Psoas muscle (tissue), 8 donors: ENCODE data around the gene VPS51. TPM values are rescaled to one million over a fixed set of nuclear protein-coding genes. Genes with fewer than 3 reads are reported as not detected.
"Not testable (repeated sequence)": the region's sequence is repeated elsewhere in the genome, so short reads cannot be mapped to it uniquely, and the experiment has no call there.

Source experiments
- ATAC-seq, 4 donors: fragments of 200-7000 bp; cut with Tn5 transposase; one replicate each; pipeline ENCODE4 v1.9.1; 2020; ENCODE audit warnings: moderate library complexity in 3 of 4, mild to moderate bottlenecking in 2 of 4
- DNase-seq, 2 donors: peaks; one replicate each; pipeline ENCODE4 v3.0.0-alpha.2; 2020
- H3K27ac ChIP-seq: fragments of 200-600 bp; one replicate; pipeline ENCODE4 v1.8.0; 2022
- H3K27me3 ChIP-seq, 3 donors: fragments of 200-600 bp in 1 of 3; one replicate each; pipeline versions ENCODE4 v1.6.1 to v1.8.0; 2013 to 2022; ENCODE audit warnings: low read length in 2 of 3, mild to moderate bottlenecking in 2 of 3, moderate library complexity in 1 of 3; ENCODE audit not compliant: insufficient read depth in 3 of 3
- H3K36me3 ChIP-seq, 2 donors: fragments of 200-600 bp in 1 of 2; one replicate each; pipeline versions ENCODE4 v1.6.1 to v1.8.0; 2013 to 2022; ENCODE audit warnings: low read depth in 1 of 2, mild to moderate bottlenecking in 1 of 2, moderate library complexity in 1 of 2; ENCODE audit not compliant: insufficient read depth in 1 of 2
- H3K4me1 ChIP-seq: fragments of 200-600 bp; one replicate; pipeline ENCODE4 v1.8.0; 2022
- H3K4me3 ChIP-seq: fragments of 200-600 bp; one replicate; pipeline ENCODE4 v1.8.0; 2022; ENCODE audit warnings: mild to moderate bottlenecking
- H3K9me3 ChIP-seq: fragments of 200-600 bp; one replicate; pipeline ENCODE4 v1.8.0; 2022
- CTCF ChIP-seq: fragments of 200-600 bp; IDR thresholded peaks from one replicate; pipeline ENCODE4 v1.8.0; 2022; ENCODE audit warnings: antibody characterized with exemption
- WGBS, 3 donors: extraction: QIAGEN DNeasy Blood & Tissue Kit; methylation state at CpG; one replicate each; pipeline versions ENCODE4 v1.1.6 to v1.1.7; 2013; 5-methylcytosine and 5-hydroxymethylcytosine counted together
- intact Hi-C, 2 donors: fragments of 100-400 bp; cut with DNase I; formaldehyde crosslinking; loops; one replicate each; pipeline versions ENCODE4 v1.11.0 to v1.14.2; 2022
- polyA plus RNA-seq, 3 donors: library from polyadenylated mRNA; stranded (reverse); fragments of 200-250 nt; gene quantifications; one replicate each; pipeline ENCODE4 v1.2.3, GENCODE V29; 2013
- total RNA-seq, 4 donors: library from RNA; stranded (reverse); fragmentation: NEBNext Ultra II Directional in 2 of 4; extraction: Animal tissue kit (Norgen Biotek cat#: 25700) in 2 of 4; gene quantifications; one replicate each; pipeline versions ENCODE4 v1.2.1 to v1.2.4, GENCODE V29; 2021 to 2023
- donor health status: healthy with polysubstance abuse.
- donor health status: DM: no; HTN: no; CAD: no; lungs with moderate emphysema.
- donor health status: Bipolar disorder and iron deficiency.
- donor health status: healthy.
- donor health status: DM: yes; HTN: yes; CAD: no.
- donor health status: DM: no; HTN: no; CAD: no.
- donor health status: DM: no; HTN: no; CAD: no.
- donor health status: DM: yes; HTN: yes; CAD: no.

Gene VPS51
- total and polyA plus RNA-seq, 7 donors = 60.3 to 110 (median 90.5) TPM

GRCh38 chr11:65117206-65118096 lies 21.4 kb downstream of the VPS51 start, which contains the start of gene ZNHIT2:
Gene ZNHIT2, minus strand, starts transcription at chr11:65117701. Its CDS starts 48 bp downstream, at chr11:65117653.
- no peaks in the 10 kb centered on the region for H3K9me3 ChIP-seq
- DNase-seq = peak; percentile 99 to 100
- peak; percentile 86 to 88 (median 87) for ATAC-seq
- H3K4me3 ChIP-seq = peak within 1 kb of the TSS; percentile 79
- 0% methylated on average over 83 to 89 of the region's 89 CpGs for WGBS, 3 donors
- H3K27ac ChIP-seq = peak within 1 kb of the TSS; percentile 81
- peaks cover 10 to 47% of the 10 kb centered on the region in 2 donors for H3K36me3 ChIP-seq
- intact Hi-C loops = loop anchor here in 1 of 2 donors (1.0 to 10.0 kb wide), 2 partner anchors 104 to 273 kb away; partner anchors contain the start of gene CDC42BPG
- H3K4me1 ChIP-seq = peaks cover 28% of the 10 kb centered on the region
- peak; percentile 93 for TF ChIP-seq CTCF
- H3K27me3 ChIP-seq = no peaks in the 10 kb centered on the region

- peaks cover 10 to 47% of the 10 kb centered on the region in 2 donors for H3K36me3 ChIP-seq
- peak overlapping the region; percentile 28 for H3K27ac ChIP-seq
- WGBS, 3 donors = 75 to 86% (median 77%) methylated on average over 18 of the region's 18 CpGs
- peak overlapping the region; percentile 12 for H3K4me3 ChIP-seq
- intact Hi-C loops = loop anchor here in 1 of 2 donors (1.0 to 10.0 kb wide), 2 partner anchors 105 to 273 kb away; partner anchors contain the start of gene CDC42BPG
- no peak for TF ChIP-seq CTCF
- no peaks in the 10 kb centered on the region for H3K27me3 ChIP-seq
- H3K4me1 ChIP-seq = peaks cover 29% of the 10 kb centered on the region
- DNase-seq (no peak), ATAC-seq (no peak)
- H3K9me3 ChIP-seq = no peaks in the 10 kb centered on the region
These were observed 22.3 kb downstream of the VPS51 start for GRCh38 chr11:65118097-65118837.

- 85 to 91% (median 87%) methylated on average over 18 of the region's 18 CpGs for WGBS, 3 donors
- peaks cover 10 to 51% of the 10 kb centered on the region in 2 donors for H3K36me3 ChIP-seq
- H3K4me3 ChIP-seq, H3K27ac ChIP-seq, H3K27me3 ChIP-seq, DNase-seq, ATAC-seq, H3K9me3 ChIP-seq: not testable (repeated sequence)
- peaks cover 30% of the 10 kb centered on the region for H3K4me1 ChIP-seq
- intact Hi-C loops = loop anchor here in 1 of 2 donors (1.0 to 10.0 kb wide), 2 partner anchors 106 to 274 kb away; partner anchors contain the start of gene CDC42BPG
These were observed 23.1 kb downstream of the VPS51 start for GRCh38 chr11:65118891-65119669.

GRCh38 chr11:65119670-65119995 lies 23.6 kb downstream of the VPS51 start:
- DNase-seq = no peak

More at GRCh38 chr11:65119670-65119995, 23.6 kb downstream of the VPS51 start:
- ATAC-seq = no peak
- Histone ChIP-seq H3K9me3 (no peaks in the 10 kb centered on the region), H3K4me3 (no peak overlapping the region), H3K4me1 (peaks cover 30% of the 10 kb centered on the region), H3K27me3 (no peaks in the 10 kb centered on the region), H3K36me3 (peaks cover 10 to 57% of the 10 kb centered on the region in 2 donors), H3K27ac (no peak overlapping the region)
- intact Hi-C loops = loop anchor here in 1 of 2 donors (10.0 kb wide), 1 partner anchor 275 kb away; the partner anchor contains the start of gene CDC42BPG
- TF ChIP-seq CTCF = no peak
